HG03432 (cell line): ENCODE results near the gene LSMEM2.
"Not testable (repeated sequence)": the region's sequence is repeated elsewhere in the genome, so short reads cannot be mapped to it uniquely, and the experiment has no call there.

Source experiments
- ATAC-seq: cut with Tn5 transposase; IDR thresholded peaks from one replicate; pipeline ENCODE4 v1.9.1; 2021; ENCODE audit warnings: mild to moderate bottlenecking, moderate library complexity; ENCODE audit not compliant: unreplicated experiment

Gene LSMEM2

DNA sequence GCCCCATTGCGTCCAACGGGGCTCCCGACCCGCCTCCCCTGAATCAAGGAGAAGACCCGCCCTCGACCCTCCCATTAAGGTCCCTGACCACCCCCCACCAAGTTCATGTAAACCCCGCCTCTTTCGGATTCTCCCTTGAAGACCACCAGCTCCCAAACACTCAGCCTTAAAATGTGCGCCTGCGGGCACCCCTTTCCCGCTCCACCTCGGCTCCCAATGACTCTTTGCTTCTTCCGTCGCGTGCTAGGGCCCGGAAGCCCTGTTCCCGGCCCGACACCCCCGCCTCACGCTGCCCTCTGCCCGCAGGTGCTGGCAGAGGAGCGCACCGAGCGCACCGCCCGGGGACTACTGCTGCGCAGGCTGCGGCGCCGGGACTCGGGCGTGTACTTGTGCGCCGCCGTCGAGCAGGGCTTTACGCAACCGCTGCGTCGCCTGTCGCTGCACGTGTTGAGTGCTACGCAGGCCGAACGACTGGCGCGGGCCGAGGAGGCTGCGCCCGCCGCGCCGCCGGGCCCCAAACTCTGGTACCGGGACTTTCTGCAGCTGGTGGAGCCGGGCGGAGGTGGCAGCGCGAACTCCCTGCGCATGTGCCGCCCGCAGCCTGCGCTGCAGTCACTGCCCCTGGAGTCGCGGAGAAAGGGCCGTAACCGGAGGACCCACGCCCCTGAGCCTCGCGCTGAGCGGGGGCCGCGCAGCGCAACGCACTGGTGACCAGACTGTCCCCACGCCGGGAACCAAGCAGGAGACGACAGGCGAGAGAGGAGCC, 2.7 kb upstream of the LSMEM2 start:
- no peak for ATAC-seq

DNA sequence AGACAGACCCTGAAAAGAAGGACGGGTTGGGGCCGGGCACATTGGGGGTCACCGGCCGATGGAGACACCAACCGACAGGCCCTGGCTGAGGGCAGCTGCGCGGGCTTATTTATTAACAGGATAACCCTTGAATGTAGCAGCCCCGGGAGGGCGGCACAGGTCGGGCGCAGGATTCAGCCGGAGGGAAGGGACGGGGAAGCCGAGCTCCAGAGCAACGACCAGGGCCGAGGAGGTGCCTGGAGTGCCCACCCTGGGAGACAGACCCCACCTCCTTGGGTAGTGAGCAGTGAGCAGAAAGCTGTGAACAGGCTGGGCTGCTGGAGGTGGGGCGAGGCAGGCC, 2.2 kb upstream of the LSMEM2 start:
- no peak for ATAC-seq

DNA sequence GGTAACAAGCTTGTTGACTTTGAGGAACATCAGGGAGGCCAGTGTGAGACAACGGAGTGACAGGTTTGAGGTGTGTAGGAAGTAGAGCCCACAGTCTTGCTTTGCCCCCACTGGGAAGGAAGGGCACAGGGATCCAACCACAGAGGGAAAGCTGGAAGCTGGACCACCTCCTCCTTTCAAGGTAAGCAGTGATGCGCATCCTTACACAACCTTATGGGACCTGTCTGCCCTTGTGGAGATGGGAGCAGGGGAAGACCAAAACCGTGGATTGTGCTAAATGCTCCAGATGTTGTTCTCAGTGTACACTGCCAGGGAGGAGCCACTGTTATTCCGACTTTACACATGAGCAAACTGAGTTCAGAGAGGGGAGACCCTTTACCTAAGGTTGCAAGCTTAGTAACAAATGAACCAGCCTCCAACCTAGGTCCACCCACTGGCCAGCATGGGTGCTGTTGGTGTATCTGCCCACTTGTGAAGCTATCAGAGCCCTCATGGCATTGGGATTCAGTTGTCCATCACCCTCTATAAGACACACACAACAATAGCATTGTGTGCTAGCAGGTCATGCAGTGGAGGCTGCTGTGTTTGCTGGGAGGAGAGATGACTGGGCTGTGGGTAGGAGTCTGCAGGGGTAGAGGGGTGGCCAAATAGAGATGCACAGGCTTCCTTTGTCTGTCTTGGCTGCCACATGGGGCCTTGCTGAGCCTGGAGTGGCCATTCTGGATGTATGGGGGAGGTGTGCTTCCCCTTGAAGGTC, 586 bp upstream of the LSMEM2 start:
- ATAC-seq, result no peak

DNA sequence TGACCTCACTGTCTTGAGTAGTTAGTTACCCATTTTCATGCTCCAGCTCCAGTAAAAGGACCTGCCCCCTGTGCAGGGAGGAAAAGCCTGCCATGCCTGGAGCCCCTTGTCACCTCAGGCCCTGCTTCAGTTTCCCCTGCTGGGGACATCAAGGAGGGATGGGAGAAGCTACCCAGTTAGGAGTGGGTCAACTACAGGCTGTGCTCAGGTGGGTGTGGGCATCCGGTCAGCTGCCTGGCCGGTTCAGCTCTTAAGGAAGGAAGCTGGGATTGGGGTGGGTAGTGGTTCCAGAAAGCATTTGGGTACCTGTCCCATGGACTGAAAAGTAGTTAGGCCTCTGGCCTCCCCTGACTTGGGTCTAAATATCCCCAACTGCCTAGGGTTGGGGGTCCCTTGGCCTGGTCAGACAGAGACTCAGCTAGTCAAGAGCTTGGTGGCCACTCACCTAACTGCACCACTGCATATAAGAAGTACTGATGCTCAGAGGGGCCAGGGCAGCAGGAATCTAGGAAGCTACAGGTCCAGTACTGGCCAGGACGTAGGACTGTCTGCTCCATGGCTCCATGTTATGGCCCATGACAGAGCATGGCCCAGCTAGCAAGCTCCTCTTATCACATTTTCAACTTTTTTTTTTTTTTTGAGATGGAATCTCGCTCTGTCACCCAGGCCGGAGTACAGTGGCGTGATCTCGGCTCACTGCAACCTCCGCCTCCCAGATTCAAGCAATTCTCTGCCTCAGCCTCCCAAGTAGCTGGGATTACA, 549 bp downstream of the LSMEM2 start:
- no peak for ATAC-seq

DNA sequence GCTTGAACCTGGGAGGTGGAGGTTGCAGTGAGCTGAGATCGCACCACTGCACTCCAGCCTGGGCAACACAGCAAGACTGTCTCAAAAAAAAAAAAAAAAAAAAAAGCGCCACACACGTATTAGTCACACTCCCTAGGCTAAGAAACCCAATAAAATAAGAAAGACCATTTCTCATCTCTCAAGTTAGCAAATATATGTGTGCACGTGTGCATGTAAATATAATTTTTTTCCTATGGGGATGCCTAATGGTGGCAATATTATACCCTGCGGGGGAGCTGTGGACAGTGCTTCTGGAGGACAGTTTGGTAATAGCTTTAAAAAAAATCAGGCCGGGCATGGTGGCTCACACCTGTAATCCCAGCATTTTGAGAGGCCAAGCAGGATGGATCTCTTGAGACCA, 5.2 kb downstream of the LSMEM2 start:
- ATAC-seq, result not testable (repeated sequence)

DNA sequence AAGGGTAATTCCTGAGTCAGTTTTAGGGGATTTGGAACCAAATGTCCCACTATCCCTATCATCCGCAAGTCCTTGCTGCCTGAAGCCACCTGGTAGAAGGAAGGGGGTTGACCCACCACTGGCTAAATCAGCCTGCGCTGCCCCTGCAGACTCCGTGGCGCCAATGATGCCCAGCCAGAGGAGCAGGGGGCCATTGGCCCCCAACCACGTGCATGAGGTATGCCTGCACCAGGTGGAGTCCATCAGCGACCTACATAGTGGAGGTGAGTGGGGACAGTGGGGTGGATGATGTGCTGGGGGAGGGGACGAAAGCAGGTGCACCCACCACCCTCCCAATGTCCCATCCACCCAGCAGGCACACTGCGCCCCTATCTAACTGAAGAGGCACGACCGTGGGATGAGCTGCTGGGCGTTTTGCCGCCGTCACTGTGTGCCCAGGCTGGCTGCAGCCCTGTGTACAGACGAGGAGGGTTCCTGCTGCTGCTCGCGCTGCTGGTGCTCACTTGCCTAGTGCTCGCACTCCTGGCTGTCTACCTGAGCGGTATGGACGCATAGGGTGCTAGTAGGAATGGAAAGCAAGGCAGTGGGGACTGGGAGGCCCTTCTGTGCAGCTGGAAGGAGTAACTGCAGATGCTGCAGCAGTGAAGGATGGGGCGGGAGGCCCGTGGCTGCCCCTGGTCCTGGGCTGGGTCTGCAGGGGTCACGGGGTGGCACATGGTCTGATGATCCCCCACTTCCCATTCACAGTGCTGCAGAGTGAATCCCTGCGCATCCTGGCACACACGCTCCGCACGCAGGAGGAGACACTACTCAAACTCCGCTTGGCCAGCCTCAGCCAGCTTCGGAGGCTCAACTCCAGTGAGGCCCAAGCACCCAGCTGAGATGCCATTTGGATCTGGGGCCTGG, 7.7 kb downstream of the LSMEM2 start:
- ATAC-seq, result no peak

DNA sequence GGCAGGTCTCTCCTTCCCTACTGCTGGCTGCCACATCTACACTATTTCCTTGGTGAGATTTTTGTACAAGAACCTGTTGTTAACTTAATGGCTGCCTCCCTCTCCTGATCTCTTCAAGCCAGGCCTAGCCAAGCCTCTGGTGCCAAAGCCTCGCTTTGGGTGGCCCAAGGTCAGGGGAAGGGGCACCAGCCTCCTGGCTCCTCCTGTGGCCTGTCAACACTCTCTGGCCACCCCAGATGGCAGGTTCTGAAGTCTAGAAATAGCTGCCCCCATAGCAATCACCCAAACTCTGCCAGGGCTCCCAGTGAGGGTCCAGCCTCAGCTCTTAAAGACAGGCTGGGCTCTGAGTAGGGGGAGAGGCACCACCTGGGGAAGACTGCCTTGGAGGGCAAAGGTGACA, 8.4 kb downstream of the LSMEM2 start:
- no peak for ATAC-seq

DNA sequence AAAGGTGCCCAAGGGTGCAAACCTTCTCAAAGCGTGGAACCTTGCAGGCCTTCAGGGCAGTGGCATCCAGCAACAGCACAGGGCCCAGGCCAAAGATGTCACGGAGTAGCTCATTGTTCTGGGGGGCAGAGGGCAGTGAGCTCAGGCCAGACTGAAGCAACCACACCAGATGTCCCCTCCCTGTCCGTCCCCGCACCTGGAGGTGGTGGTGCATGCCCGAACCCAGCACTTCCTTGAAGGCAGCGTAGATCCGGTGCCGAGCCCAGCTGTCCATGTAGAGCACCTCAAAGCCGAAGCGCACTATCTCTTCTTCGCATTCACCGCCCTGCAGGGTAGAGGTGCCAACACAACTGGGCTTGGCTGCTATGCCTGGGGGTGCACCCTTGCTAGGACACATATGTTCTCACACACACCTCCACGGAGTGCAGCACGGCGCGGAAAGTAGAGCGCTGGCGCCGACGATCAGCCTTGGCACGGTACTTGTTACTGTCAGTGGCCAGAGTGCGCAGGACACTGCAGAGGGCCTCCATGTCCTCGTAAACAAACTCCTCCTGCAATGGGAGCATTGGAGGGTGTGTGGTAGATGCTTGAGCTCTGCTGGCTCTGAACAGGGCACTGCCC, 9.6 kb downstream of the LSMEM2 start:
- no peak for ATAC-seq

DNA sequence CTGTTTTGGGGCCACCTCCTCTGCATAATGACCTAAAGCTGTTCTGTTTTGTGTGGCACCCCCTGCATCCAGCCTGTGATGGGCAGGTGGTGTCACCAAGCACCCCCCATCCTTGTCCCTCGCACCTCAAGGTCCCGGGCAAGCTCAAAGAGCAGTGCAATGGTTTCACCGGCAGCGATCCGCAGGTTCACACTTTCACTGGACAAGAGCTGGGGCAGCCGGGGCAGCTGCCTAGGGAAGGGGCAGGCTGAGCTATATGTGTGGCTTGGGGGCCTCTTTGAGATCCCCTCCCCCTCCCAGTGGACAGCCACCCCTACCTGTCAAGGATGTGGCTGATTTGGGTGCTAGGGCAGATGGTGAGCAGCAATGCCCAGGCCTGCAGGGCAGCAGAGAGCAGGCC, 10.2 kb downstream of the LSMEM2 start:
- ATAC-seq, result no peak

DNA sequence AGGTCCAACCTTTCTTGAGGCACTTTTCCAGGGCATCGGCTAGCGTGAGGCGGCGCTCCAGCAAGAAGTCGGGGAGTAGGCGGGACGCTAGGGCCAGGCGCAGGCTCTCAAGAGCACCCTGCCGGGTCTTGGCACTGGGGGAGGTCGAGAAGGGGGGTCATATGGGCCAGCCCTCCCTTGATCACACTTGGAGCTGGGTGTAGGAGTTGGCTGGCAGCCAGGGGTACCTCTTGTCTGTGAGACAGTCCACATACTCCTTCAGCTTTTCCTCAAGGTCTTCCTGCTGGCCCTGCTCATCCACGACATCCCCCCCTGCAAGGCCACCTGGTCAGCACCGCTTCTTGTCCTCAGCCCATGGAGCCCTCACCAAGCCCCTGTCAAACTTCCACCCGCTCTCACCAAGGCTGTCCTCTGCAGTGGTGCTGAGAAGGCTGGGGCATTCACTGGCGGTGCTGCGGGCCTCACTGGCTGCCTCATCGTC, 11.3 kb downstream of the LSMEM2 start:
- no peak for ATAC-seq

DNA sequence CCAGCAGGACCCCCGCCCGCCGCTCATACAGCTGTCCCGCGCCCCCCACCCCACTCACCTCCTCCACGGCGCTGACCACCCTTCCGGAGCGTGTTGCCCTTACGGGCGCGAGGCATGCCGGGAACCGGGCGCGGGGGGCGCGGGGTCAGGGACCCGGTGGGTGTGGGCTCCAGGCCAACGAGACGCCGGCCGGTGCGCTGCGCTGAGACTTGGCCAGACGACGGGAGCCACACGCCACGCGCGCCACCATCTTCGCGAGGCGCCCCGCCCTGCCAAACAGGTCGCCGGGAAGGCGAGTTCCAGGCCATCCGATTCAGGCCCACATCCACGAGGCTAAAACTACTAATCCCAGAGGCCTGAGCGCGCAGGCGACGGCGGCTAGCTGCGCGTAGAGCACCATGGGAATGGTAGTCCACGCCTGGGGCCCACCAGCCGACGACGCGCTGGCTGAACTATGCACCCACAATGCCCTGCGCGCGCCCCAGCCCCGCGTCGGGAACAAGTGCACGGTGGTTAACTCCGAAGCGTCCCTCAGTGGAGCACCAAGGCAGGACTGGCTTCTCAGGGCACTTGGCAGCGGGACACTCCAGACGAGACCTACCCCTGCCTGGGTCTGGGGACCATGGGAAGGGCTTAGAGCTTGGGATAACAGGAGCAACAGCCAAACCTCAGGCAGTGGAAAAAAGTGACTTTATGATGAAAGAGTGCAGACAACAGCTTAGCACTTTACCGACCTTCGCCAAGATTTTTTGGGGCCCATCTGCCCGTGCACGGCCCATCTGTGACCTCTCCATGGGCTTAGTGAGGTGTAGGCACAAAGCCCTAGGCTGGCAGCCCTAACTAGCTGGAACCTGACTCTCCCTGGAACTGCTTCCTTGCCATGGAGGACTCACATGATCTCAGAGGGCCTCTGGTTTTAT, 13.5 kb downstream of the LSMEM2 start, which contains the start of gene IFRD2:
Gene IFRD2, minus strand, starts transcription at position 271 of the 920 bp plus-strand sequence. Its CDS starts 155 bp downstream, at position 116.
- ATAC-seq, result peak; percentile 93

DNA sequence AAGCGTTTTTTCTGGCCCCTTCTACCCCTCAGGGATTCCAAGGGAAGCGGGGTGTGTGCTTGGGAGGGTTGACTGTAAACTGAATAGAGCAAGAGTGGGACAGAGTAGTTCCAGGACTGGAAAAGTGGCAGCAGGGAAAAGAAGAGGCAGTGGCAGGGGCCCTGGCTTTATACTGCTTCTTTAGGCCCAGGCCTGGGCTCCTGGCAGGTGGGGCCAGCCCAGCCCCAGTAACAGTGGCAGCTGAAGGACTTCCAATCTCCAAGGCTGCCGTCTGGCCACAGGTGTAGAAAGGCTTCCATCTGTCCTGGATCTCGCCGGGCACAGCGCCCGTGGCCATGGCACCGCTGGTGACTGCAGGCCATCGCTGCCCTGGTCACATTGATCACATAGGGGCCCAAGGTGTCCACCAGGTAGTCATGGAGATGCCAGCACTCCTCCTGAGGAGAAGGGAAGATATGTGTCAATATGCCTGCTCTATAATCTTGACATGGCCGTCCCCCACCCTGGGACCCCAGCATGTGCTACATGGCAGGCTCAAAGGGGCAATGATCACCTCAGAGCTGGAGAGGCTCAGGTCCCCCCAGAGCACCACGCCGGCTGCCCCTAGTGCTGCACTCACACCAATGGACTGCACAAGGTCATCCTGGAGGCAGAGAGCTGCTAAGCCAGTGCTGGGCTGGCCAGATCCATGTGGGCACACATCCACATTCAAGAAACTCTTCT, 14.4 kb downstream of the LSMEM2 start:
- ATAC-seq, result no peak

DNA sequence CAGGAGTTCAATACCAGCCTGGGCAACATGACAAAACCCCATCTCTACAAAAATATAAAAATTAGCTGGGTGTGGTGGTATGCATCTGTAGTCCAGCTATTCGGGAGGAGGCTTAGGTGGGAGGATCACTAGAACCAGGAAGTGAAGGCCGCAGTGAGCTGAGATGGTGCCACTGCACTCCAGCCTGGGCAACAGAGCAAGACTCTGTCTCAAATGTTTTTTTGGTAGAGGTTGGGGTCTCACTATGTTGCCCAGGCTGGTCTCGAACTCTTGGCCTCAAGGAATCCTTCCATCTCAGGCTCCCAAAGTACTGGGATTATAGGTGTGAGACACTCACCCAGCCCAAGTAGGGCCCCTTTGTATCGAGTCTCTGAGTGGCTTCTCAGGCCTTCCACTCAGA, 15.2 kb downstream of the LSMEM2 start:
- ATAC-seq, result no peak

DNA sequence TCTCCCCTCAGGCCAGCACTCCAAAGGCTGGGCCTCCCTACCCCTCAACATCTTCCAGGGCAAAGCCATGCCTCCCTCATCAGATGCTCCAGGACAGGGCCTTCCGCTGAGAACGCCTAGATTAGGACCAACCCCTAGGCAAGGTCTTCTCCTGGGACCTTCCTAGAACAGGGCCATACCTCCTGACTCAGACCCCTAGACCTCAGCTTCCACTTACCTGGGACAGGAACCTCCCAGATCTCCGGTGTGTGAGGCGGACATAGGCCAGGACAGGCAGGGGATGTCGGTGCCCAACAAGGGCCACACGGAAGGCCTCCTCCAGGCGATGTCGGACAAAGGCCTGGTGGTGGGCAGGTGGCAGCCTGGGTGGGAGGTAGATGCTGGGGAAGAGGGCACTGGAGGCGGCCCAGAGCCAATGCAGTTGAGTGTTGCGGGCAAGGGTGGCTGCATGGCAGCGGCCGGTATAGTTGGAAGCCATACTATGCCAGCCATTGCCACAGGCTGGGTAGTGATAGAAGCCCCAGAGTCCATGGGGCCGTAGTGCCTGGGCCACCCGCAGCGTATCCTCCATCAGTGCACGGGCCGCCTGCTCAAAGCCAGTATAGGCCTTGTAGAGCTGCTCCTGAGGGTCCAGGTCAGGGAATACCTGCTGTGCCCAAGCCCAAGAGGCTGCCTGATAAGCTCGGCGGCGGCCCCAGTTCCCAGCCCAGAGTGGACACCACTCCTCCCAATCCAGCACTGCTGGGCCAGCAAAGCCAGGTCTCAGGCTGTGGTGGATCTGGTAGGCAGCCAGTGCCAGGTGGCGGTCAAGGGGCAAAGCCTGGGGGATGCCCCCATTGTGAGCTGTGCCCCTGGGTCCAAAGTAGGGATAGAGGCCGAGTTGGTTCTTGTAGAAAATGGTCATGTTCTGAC, 15.9 kb downstream of the LSMEM2 start:
- no peak for ATAC-seq

DNA sequence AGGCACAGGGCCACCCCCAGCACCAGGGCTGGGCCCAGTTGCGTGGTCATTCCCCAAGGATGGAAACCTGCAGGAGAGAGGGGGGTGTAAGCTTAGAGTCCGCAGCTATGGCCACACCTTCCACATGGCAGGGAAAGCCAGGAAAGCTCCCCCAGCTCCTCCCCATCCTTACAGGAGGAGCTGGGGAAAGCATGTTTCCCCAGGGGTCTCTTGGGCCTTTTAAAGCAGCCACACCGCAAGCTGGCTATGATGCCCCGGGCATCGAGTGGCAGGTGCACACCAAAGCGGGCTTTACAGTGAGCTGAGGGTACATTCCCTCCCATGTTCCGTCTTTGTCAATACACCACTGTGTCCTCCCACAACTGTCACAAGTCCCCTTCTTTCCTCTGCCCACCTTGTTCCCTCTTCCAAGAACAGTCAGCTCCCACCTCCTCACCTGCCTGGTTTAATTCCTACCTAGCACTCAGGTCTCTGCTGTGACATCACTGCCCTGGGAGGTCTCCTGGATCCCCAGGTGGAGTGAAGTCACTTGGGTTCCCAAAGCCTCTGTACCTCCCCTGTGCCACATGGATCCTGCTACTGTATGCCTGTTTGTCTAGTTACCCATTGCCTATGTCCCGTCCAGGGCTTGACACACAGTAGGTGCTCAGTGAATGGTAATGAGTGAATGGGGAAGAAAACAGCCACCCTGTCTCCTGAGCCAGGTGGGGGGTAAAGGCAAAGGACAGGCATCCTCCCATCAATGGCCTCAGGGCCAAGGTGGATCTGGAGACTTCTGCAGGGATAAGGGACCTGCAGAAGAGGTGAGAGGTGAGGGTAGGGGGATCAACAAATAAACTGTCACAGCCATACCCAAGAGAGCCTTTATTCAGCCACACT, 16.9 kb downstream of the LSMEM2 start:
- ATAC-seq, result no peak

DNA sequence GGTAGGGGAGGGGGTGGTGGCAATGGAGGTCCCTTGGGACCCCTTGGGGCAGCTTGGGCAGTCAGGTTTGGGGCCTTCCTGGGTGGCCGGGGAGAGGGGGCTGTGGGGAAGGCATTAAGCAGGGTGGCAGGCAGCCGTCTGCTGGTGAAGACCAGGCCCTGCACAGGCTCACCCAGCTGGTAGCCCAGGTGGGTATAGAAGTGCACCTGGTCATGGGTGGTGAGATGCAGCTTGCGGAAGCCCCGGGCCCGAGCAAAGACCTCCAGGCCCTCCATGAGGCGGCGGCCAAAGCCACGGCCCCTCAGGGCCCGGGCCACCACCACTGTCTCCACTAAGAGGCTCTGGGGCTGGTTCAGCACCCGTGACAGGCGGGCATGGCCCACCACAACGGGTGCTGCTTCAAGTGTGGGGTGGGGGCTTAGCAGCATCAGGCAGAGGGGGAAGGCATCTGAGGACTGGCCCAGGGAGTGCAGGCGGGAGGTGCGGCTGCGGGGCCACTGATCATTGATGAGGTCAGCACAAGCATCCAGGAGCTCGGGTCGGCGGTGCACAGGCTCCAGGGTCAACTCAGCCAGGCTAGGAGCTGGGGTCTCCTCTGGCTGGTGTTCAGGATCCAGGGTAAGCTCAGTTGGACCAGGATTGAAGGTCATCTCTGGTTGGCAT, 18.0 kb downstream of the LSMEM2 start:
- no peak for ATAC-seq
